H1 (cell line): ENCODE results near the gene DENND6B. TPM values are rescaled to one million over a fixed set of nuclear protein-coding genes. Genes with fewer than 3 reads are reported as not detected.

Source experiments
- CTCF ChIA-PET: fragments of 300-600 bp; sonication (Branson Sonifier 250); formaldehyde crosslinking; loops from one replicate; lab custom pipeline; 2021; ENCODE audit not compliant: partially characterized antibody; lab: Charles Lee
- POLR2A ChIA-PET: fragments of 300-600 bp; sonication (Branson Sonifier 250); formaldehyde crosslinking; loops from one replicate; lab custom pipeline; 2021; ENCODE audit warnings: inconsistent platforms; ENCODE audit not compliant: partially characterized antibody; lab: Charles Lee
- DNase-seq, 2 experiments: peaks; one replicate each; pipeline versions ENCODE4 v3.0.0 to v3.0.0-alpha.2; 2010 to 2022; ENCODE audit warnings: low spot score in 2 of 2, low read depth in 1 of 2, mixed read lengths in 1 of 2
- FAIRE-seq: peaks from 2 replicates; lab custom pipeline; 2011; peaks lifted over from hg19 to GRCh38; lab: Jason Lieb, UNC
- H2AFZ ChIP-seq: 2 replicates; pipeline ENCODE4 v1.8.1; 2012; ENCODE audit warnings: low read length, inconsistent platforms
- H2AK5ac ChIP-seq: 2 replicates; pipeline ENCODE4 v1.6.1; 2013; ENCODE audit warnings: low read depth, low read length
- H2BK120ac ChIP-seq: replicated peaks from 2 replicates; pipeline ENCODE3; 2013; ENCODE audit warnings: low read depth, low read length, inconsistent platforms
- H2BK12ac ChIP-seq: 2 replicates; pipeline ENCODE4 v1.6.1; 2013; ENCODE audit warnings: low read depth, low read length
- H2BK15ac ChIP-seq: 2 replicates; pipeline ENCODE4 v1.6.1; 2013; ENCODE audit warnings: low read length
- H2BK20ac ChIP-seq: 2 replicates; pipeline ENCODE4 v1.6.1; 2013; ENCODE audit warnings: low read length
- H2BK5ac ChIP-seq: 2 replicates; pipeline ENCODE4 v1.6.1; 2013; ENCODE audit warnings: low read depth, low read length
- H3K14ac ChIP-seq: 2 replicates; pipeline ENCODE4 v1.6.1; 2013; ENCODE audit warnings: inconsistent platforms; ENCODE audit not compliant: insufficient read length
- H3K18ac ChIP-seq: 2 replicates; pipeline ENCODE4 v1.6.1; 2013; ENCODE audit warnings: low read length; ENCODE audit errors: extremely low read depth
- H3K23ac ChIP-seq: 2 replicates; pipeline ENCODE4 v1.6.1; 2013; ENCODE audit warnings: inconsistent platforms; ENCODE audit not compliant: insufficient read length
- H3K23me2 ChIP-seq: 2 replicates; pipeline ENCODE4 v1.6.1; 2013; ENCODE audit warnings: low read depth, low read length
- H3K27ac ChIP-seq: 2 replicates; pipeline ENCODE4 v1.6.1; 2011; ENCODE audit warnings: low read depth, low read length, inconsistent platforms
- H3K27me3 ChIP-seq, 4 experiments: replicated peaks in 1 of 4; 1 replicate in 1 of 4; 2 replicates in 3 of 4; pipeline versions ENCODE4 v1.6.1 to v1.8.1; 2011 to 2013; ENCODE audit warnings: low read length in 3 of 4, mild to moderate bottlenecking in 3 of 4, inconsistent platforms in 2 of 4, mixed read lengths in 2 of 4, moderate library complexity in 1 of 4; ENCODE audit not compliant: control insufficient read depth in 3 of 4, insufficient read depth in 3 of 4; ENCODE audit errors: extremely low read depth in 1 of 4
- H3K36me3 ChIP-seq, 4 experiments: 2 replicates each; pipeline versions ENCODE4 v1.6.1 to v1.8.1; 2011 to 2013; ENCODE audit warnings: mild to moderate bottlenecking in 4 of 4, low read length in 3 of 4, moderate library complexity in 2 of 4, control low read depth in 1 of 4, inconsistent platforms in 1 of 4; ENCODE audit not compliant: insufficient read depth in 4 of 4, control insufficient read depth in 2 of 4
- H3K4ac ChIP-seq: replicated peaks from 2 replicates; pipeline ENCODE3; 2013; ENCODE audit warnings: low read length, low read depth, mixed read lengths, inconsistent platforms; ENCODE audit not compliant: insufficient read length
- H3K4me1 ChIP-seq, 4 experiments: replicated peaks in 1 of 4; 1 replicate in 1 of 4; 2 replicates in 3 of 4; pipeline versions ENCODE4 v1.6.1 to v1.8.1; 2011 to 2013; ENCODE audit warnings: low read length in 3 of 4, inconsistent platforms in 2 of 4, mixed read lengths in 1 of 4; ENCODE audit not compliant: insufficient read depth in 4 of 4, control insufficient read depth in 3 of 4
- H3K4me2 ChIP-seq, 2 experiments: 2 replicates each; pipeline versions ENCODE4 v1.6.1 to v1.8.1; 2011 to 2013; ENCODE audit warnings: low read depth in 2 of 2, low read length in 2 of 2, control low read depth in 1 of 2, inconsistent platforms in 1 of 2, mild to moderate bottlenecking in 1 of 2; ENCODE audit not compliant: insufficient read depth in 1 of 2
- H3K4me3 ChIP-seq, 4 experiments: fragments of 200-600, 300-600 bp in 1 of 4; sonication (generic), shearing (Covaris generic), sonication (Bioruptor Twin) in 1 of 4; 2 replicates each; pipeline versions ENCODE4 v1.5.1 to v1.8.1; 2011 to 2016; ENCODE audit warnings: low read length in 4 of 4, low read depth in 3 of 4, control low read depth in 2 of 4, inconsistent platforms in 2 of 4, mild to moderate bottlenecking in 2 of 4, mixed read lengths in 1 of 4, moderate library complexity in 1 of 4; ENCODE audit not compliant: insufficient read depth in 2 of 4; ENCODE audit errors: extremely low read depth in 1 of 4
- H3K56ac ChIP-seq: replicated peaks from 2 replicates; pipeline ENCODE3; 2013; ENCODE audit warnings: low read depth, mild to moderate bottlenecking, mixed read lengths, low read length, inconsistent platforms; ENCODE audit not compliant: insufficient read length
- H3K79me1 ChIP-seq: 2 replicates; pipeline ENCODE4 v1.6.1; 2013; ENCODE audit warnings: low read depth, low read length, control low read depth
- H3K79me2 ChIP-seq, 2 experiments: 2 replicates each; pipeline versions ENCODE4 v1.6.1 to v1.8.1; 2012 to 2013; ENCODE audit warnings: low read length in 2 of 2, mild to moderate bottlenecking in 2 of 2, inconsistent platforms in 1 of 2; ENCODE audit not compliant: insufficient read depth in 2 of 2, control insufficient read depth in 1 of 2
- H3K9ac ChIP-seq, 4 experiments: replicated peaks in 1 of 4; 1 replicate in 1 of 4; 2 replicates in 3 of 4; pipeline versions ENCODE4 v1.6.1 to v1.8.1; 2011 to 2013; ENCODE audit warnings: low read depth in 3 of 4, low read length in 3 of 4, control low read depth in 2 of 4, mild to moderate bottlenecking in 2 of 4, moderate library complexity in 2 of 4, inconsistent platforms in 1 of 4; ENCODE audit errors: extremely low read depth in 1 of 4
- H3K9me3 ChIP-seq, 2 experiments: 2 replicates each; pipeline versions ENCODE4 v1.6.1 to v1.8.1; 2012 to 2013; ENCODE audit warnings: mild to moderate bottlenecking in 2 of 2, moderate library complexity in 2 of 2, control low read depth in 1 of 2, inconsistent platforms in 1 of 2, low read depth in 1 of 2, low read length in 1 of 2, mixed read lengths in 1 of 2; ENCODE audit not compliant: insufficient read depth in 2 of 2
- H4K20me1 ChIP-seq, 2 experiments: replicated peaks in 1 of 2; 2 replicates each; pipeline versions ENCODE3 to v1.8.1; 2011 to 2013; ENCODE audit warnings: inconsistent platforms in 2 of 2, low read length in 2 of 2, mild to moderate bottlenecking in 1 of 2; ENCODE audit not compliant: insufficient read depth in 2 of 2, control insufficient read depth in 1 of 2
- H4K5ac ChIP-seq: 2 replicates; pipeline ENCODE4 v1.6.1; 2013; ENCODE audit warnings: low read length, low read depth, mixed read lengths, inconsistent platforms; ENCODE audit not compliant: insufficient read length
- H4K8ac ChIP-seq: 2 replicates; pipeline ENCODE4 v1.8.0; 2013; ENCODE audit warnings: mild to moderate bottlenecking, moderate library complexity, low read length, inconsistent platforms; ENCODE audit not compliant: insufficient read depth; ENCODE audit errors: extremely low read depth
- H4K91ac ChIP-seq: replicated peaks from 2 replicates; pipeline ENCODE3; 2013; ENCODE audit warnings: low read length, mixed read lengths, inconsistent platforms; ENCODE audit not compliant: insufficient read length
- CBX8 ChIP-seq: fragments of 300-800, 300-1000 bp; sonication (generic); IDR thresholded peaks from 2 replicates; pipeline ENCODE4 v1.7.1; 2016; ENCODE audit warnings: low read depth, low read length, borderline replicate concordance
- CTCF ChIP-seq, 3 experiments: IDR thresholded peaks; 1 replicate in 2 of 3; 2 replicates in 1 of 3; pipeline versions ENCODE4 v1.5.1 to v1.6.1; 2011; ENCODE audit warnings: low read length in 3 of 3, mild to moderate bottlenecking in 3 of 3, inconsistent platforms in 2 of 3, low read depth in 1 of 3, moderate library complexity in 1 of 3; ENCODE audit not compliant: insufficient read depth in 1 of 3; ENCODE audit errors: control extremely low read depth in 1 of 3
- KDM4A ChIP-seq: IDR thresholded peaks from one replicate; pipeline ENCODE4 v1.7.1; 2012; ENCODE audit warnings: low read depth, mild to moderate bottlenecking, moderate library complexity, low read length, inconsistent platforms; ENCODE audit not compliant: severe bottlenecking
- POU5F1 ChIP-seq: IDR thresholded peaks from 2 replicates; pipeline ENCODE4 v1.6.1; 2011; ENCODE audit warnings: low read depth, mild to moderate bottlenecking, low read length, moderate library complexity
- RAD21 ChIP-seq, 2 experiments: IDR thresholded peaks in 1 of 2; conservative IDR thresholded peaks in 1 of 2; 2 replicates each; pipeline ENCODE4 v1.6.1; 2011; ENCODE audit warnings: low read depth in 2 of 2, low read length in 2 of 2, improper control_type of control experiment in 1 of 2, inconsistent platforms in 1 of 2, mild to moderate bottlenecking in 1 of 2, moderate library complexity in 1 of 2
- SP1 ChIP-seq: IDR thresholded peaks from 2 replicates; pipeline ENCODE4 v1.6.1; 2011; ENCODE audit warnings: low read depth, low read length
- SP4 ChIP-seq: IDR thresholded peaks from 2 replicates; pipeline ENCODE4 v1.6.1; 2012; ENCODE audit warnings: low read length, inconsistent platforms
- SRF ChIP-seq: IDR thresholded peaks from 2 replicates; pipeline ENCODE4 v1.6.1; 2011; ENCODE audit warnings: mild to moderate bottlenecking, low read depth, low read length, moderate library complexity
- SUZ12 ChIP-seq: fragments of 200-600 bp; sonication (generic); IDR thresholded peaks from 2 replicates; pipeline ENCODE4 v1.6.1; 2012; ENCODE audit warnings: mild to moderate bottlenecking, inconsistent platforms, low read length, moderate library complexity, mixed read lengths
- WGBS, 2 experiments: shearing (Covaris generic) in 1 of 2; methylation state at CpG; one replicate each; pipeline versions ENCODE4 v1.1.6 to v1.1.7; 2013 to 2015; ENCODE audit warnings: low lambda C conversion rate in 2 of 2, mixed read lengths in 2 of 2, inconsistent platforms in 1 of 2, low coverage in 1 of 2, missing lambda C conversion rate in 1 of 2; ENCODE audit not compliant: insufficient replicate concordance in 2 of 2, insufficient coverage in 1 of 2, insufficient read length in 1 of 2; ENCODE audit errors: extremely low coverage in 1 of 2, missing lambda C conversion rate in 1 of 2; 5-methylcytosine and 5-hydroxymethylcytosine counted together
- polyA plus RNA-seq, 7 experiments: library from polyadenylated mRNA; depleted of rRNA in 3 of 7; stranded (reverse) in 5 of 7; unstranded in 2 of 7; fragments of >200 nt in 5 of 7; fragments of 200-250 nt in 2 of 7; gene quantifications; 1 replicate in 5 of 7; 2 replicates in 1 of 7; 4 replicates in 1 of 7; pipeline versions ENCODE4 v1.2.1 to v1.2.3, GENCODE V29; 2011 to 2013; ENCODE audit warnings: missing spikeins in 2 of 7, mixed read lengths in 2 of 7
- total RNA-seq: library from RNA; stranded (reverse); fragmentation: NEBNext Ultra II Directional; extraction: Animal tissue kit (Norgen Biotek cat#: 25700); gene quantifications from 2 replicates; pipeline ENCODE4 v1.2.1, GENCODE V29; 2021

The DENND6B gene
- total and polyA plus RNA-seq, 2 of the 8 experiments (the other 6 are each of a cell fraction or from before 2014, with no cell fraction given): 1.1 to 1.9 TPM

GRCh38 chr22:50271519-50271970 lies 55.3 kb downstream of the DENND6B start:
- DNase-seq (peak in 1 of 2 experiments; percentile 88), FAIRE-seq (no peak)
- Histone ChIP-seq H3K9me3 (peaks cover 6 to 23% of the 10 kb centered on the region in 2 experiments; a peak in 3 of 4 replicates), H4K5ac (no peak overlapping the region), H3K4me2 (peak overlapping the region; percentile 59 to 79), H3K79me2 (no peaks in the 10 kb centered on the region), H3K23ac (no peak overlapping the region), H3K4me1 (peaks cover 2 to 14% (median 9%) of the 10 kb centered on the region in 4 experiments; a peak in 6 of 7 replicates), H3K79me1 (no peaks in the 10 kb centered on the region), H3K27me3 (peaks cover 24 to 46% (median 39%) of the 10 kb centered on the region in 4 experiments; a peak in 6 of 7 replicates), H2AFZ (no peak overlapping the region), H4K91ac (no peak overlapping the region), H3K23me2 (peaks cover 11% of the 10 kb centered on the region; the same call in 1 of the 2 replicates), H3K4me3 (peak overlapping the region in 3 of 4 experiments; percentile 9 to 55 (median 23); a peak in 5 of 8 replicates), H3K9ac (no peak overlapping the region), H2BK5ac (no peak overlapping the region), H3K14ac (no peak overlapping the region), H2BK15ac (no peak overlapping the region), H3K56ac (no peak overlapping the region), H2AK5ac (no peak overlapping the region), H2BK120ac (no peak overlapping the region), H4K8ac (no peak overlapping the region), H4K20me1 (peaks cover 6 to 9% of the 10 kb centered on the region in 2 experiments), H3K36me3 (peaks cover 4 to 17% (median 12%) of the 10 kb centered on the region in 4 experiments; a peak in 5 of 8 replicates), H3K4ac (no peak overlapping the region), H3K18ac (no peak overlapping the region), H3K27ac (no peak overlapping the region), H2BK20ac (no peak overlapping the region), H2BK12ac (no peak overlapping the region)
- ChIA-PET POLR2A (interaction anchor here (0.9 to 3.2 kb wide), 6 partner anchors 11 to 70 kb away, joined by 3 to 12 read pairs (median 4); partner anchors contain the start of gene MAPK12), CTCF (interaction anchor here (0.7 to 6.0 kb wide), 6 partner anchors 19 to 70 kb away, joined by 3 to 39 read pairs (median 5); no protein-coding TSS in a partner anchor)
- 4% methylated on average over 28 of the region's 45 CpGs; no CpG with 5 or more reads in 1 of the 2 experiments for WGBS, 2 experiments
- TF ChIP-seq SRF: no peak
- TF ChIP-seq KDM4A: no peak
- no peak for TF ChIP-seq SUZ12
- no peak for TF ChIP-seq CBX8
- no peak for TF ChIP-seq RAD21 (IDR thresholded peaks at IDR 0.05 in 1 of 2, conservative IDR thresholded peaks at IDR 0.05 in 1 of 2; ENCODE audit: low read depth in 2 of 2, low read length in 2 of 2)
- TF ChIP-seq SP1: no peak
- TF ChIP-seq CTCF (IDR thresholded peaks at IDR 0.05; ENCODE audit: control extremely low read depth in 1 of 3, insufficient read depth in 1 of 3, low read depth in 1 of 3, low read length in 3 of 3): peak in 1 of 3 experiments; percentile 9; a peak in 1 of 4 replicates
- no peak for TF ChIP-seq SP4
- no peak for TF ChIP-seq POU5F1
